HG02852 (cell line): ENCODE measurements around the gene CGB1.
A peak's percentile ranks its signal among the peaks of the same experiment; 100 is the strongest.

Experiments
- ATAC-seq: cut with Tn5 transposase; IDR thresholded peaks from one replicate; pipeline ENCODE4 v1.9.1; 2021; ENCODE audit warnings: mild to moderate bottlenecking, moderate library complexity; ENCODE audit not compliant: unreplicated experiment

Gene CGB1

GRCh38 chr19:48999481-49000325 lies 37.0 kb downstream of the CGB1 start:
- no peak for ATAC-seq

- no peak for ATAC-seq
Measured at GRCh38 chr19:48997972-48998371, 38.7 kb downstream of the CGB1 start.

GRCh38 chr19:48994035-48994386 lies 42.7 kb downstream of the CGB1 start:
- no peak for ATAC-seq

- peak; percentile 85 for ATAC-seq
Measured at GRCh38 chr19:48993175-48994034, 43.3 kb downstream of the CGB1 start, which contains the start of the genes GYS1 and RUVBL2. GYS1 (minus strand) TSS chr19:48993309; CDS start chr19:48993112, 197 bp downstream. RUVBL2 (plus strand) TSS chr19:48993887; CDS start chr19:48993912, 25 bp downstream.

- no peak for ATAC-seq
Measured at GRCh38 chr19:48992581-48993174, 44.0 kb downstream of the CGB1 start.

GRCh38 chr19:48991873-48992580 lies 44.7 kb downstream of the CGB1 start:
- ATAC-seq: no peak

- no peak for ATAC-seq
Measured at GRCh38 chr19:48991011-48991609, 45.6 kb downstream of the CGB1 start.

GRCh38 chr19:48990400-48990799 lies 46.3 kb downstream of the CGB1 start:
- no peak for ATAC-seq

GRCh38 chr19:48989701-48990291 lies 46.9 kb downstream of the CGB1 start:
- no peak for ATAC-seq

GRCh38 chr19:48988860-48989259 lies 47.8 kb downstream of the CGB1 start:
- no peak for ATAC-seq

- no peak for ATAC-seq
Measured at GRCh38 chr19:48988286-48988685, 48.4 kb downstream of the CGB1 start.

GRCh38 chr19:48987323-48987722 lies 49.4 kb downstream of the CGB1 start:
- ATAC-seq: no peak

GRCh38 chr19:48986211-48986610 lies 50.5 kb downstream of the CGB1 start:
- ATAC-seq: no peak

GRCh38 chr19:48985711-48986110 lies 51.0 kb downstream of the CGB1 start:
- no peak for ATAC-seq
